Gastrocnemius medialis (tissue), 4 donors: ENCODE measurements around the gene LMNTD2. TPM values are rescaled to one million over a fixed set of nuclear protein-coding genes. Genes with fewer than 3 reads are reported as not detected.

Experiments
- ATAC-seq, 2 donors: fragments of 150-250 bp; one replicate each; pipeline ENCODE4 v1.9.1; 2016
- DNase-seq, 2 donors: peaks; one replicate each; pipeline ENCODE4 v3.0.0-alpha.2; 2019
- H3K27ac ChIP-seq, 4 donors: fragments of 200-600 bp; sonication (generic); 1 replicate in 1 of 4; 2 replicates in 3 of 4; pipeline ENCODE4 v1.5.1; 2016 to 2018; ENCODE audit warnings: mild to moderate bottlenecking in 2 of 4, moderate library complexity in 1 of 4
- H3K27me3 ChIP-seq, 3 donors: fragments of 200-600 bp; sonication (generic) in 2 of 3; 1 replicate in 1 of 3; 2 replicates in 2 of 3; pipeline versions ENCODE4 v1.5.1 to v1.6.0; 2016 to 2019; ENCODE audit warnings: mild to moderate bottlenecking in 1 of 3, moderate library complexity in 1 of 3
- H3K36me3 ChIP-seq, 2 donors: fragments of 200-600 bp; sonication (generic) in 1 of 2; one replicate each; pipeline ENCODE4 v1.5.1; 2017 to 2018
- H3K4me1 ChIP-seq, 2 donors: fragments of 200-600 bp; sonication (generic) in 1 of 2; one replicate each; pipeline ENCODE4 v1.5.1; 2016 to 2017; ENCODE audit warnings: mild to moderate bottlenecking in 2 of 2
- H3K4me3 ChIP-seq, 4 donors: fragments of 200-600 bp; sonication (generic) in 3 of 4; 1 replicate in 1 of 4; 2 replicates in 3 of 4; pipeline ENCODE4 v1.5.1; 2016 to 2019; ENCODE audit warnings: mild to moderate bottlenecking in 2 of 4
- H3K9me3 ChIP-seq, 3 donors: fragments of 200-600 bp; sonication (generic) in 2 of 3; 1 replicate in 1 of 3; 2 replicates in 2 of 3; pipeline ENCODE4 v1.5.1; 2016 to 2019
- POLR2A ChIP-seq, 2 donors: fragments of 450-650 bp; IDR thresholded peaks; one replicate each; pipeline ENCODE4 v1.6.1; 2017; ENCODE audit warnings: antibody characterized with exemption in 2 of 2, mild to moderate bottlenecking in 2 of 2, moderate library complexity in 2 of 2
- in situ Hi-C, 4 donors: fragments of 200-750 bp; cut with MboI; loops; one replicate each; pipeline versions ENCODE4 v1.15.0 to v1.8.0; 2017; ENCODE audit warnings: low sequenced_read_pairs in 4 of 4
- intact Hi-C: fragments of 100-400 bp; cut with DNase I; formaldehyde crosslinking; loops from one replicate; pipeline ENCODE4 v1.15.1; 2023; ENCODE audit warnings: low total_unique reads
- total RNA-seq, 4 donors: library from RNA; depleted of rRNA; stranded (reverse); fragments of >200 nt; gene quantifications; one replicate each; pipeline versions ENCODE4 v1.1.0 to v1.2.3, GENCODE V29; 2016
- TF ChIP-seq, protein P1 (sequence below), 5 experiments: fragments of 450-650 bp in 3 of 5; fragments of 200-600 bp in 2 of 5; sonication (generic) in 2 of 5; IDR thresholded peaks in 4 of 5; conservative IDR thresholded peaks in 1 of 5; 1 replicate in 4 of 5; 2 replicates in 1 of 5; pipeline ENCODE4 v1.5.1; 2016 to 2019; ENCODE audit warnings: antibody characterized with exemption in 5 of 5, mild to moderate bottlenecking in 3 of 5, moderate library complexity in 3 of 5

LMNTD2 gene
- total RNA-seq, 4 donors from 2014 or later: 0.13 to 1.5 TPM; not detected in 2

DNA sequence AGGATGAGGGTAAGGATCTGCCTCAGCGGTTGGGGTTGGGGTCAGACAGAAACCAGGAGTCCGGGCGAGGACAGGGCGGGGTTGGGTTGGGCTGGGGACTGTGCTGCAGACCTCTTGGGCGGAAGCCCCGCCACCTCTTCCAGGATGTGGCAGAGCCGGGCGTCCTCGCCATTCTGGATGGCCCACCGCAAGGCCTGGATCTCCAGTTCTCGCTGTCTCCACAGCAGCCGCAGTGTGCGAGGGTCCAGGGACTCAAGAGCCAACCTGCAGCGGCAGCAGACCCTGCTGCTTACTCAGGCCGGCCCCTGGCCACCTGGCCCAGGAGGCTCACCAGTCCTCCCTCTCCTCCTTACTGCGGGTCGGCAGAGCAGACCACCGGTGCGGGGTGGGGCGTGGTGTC lies 2.0 kb downstream of the LMNTD2 start:
- TF ChIP-seq POLR2A (IDR thresholded peaks at IDR 0.05): no peak
- TF ChIP-seq, protein P1, sequence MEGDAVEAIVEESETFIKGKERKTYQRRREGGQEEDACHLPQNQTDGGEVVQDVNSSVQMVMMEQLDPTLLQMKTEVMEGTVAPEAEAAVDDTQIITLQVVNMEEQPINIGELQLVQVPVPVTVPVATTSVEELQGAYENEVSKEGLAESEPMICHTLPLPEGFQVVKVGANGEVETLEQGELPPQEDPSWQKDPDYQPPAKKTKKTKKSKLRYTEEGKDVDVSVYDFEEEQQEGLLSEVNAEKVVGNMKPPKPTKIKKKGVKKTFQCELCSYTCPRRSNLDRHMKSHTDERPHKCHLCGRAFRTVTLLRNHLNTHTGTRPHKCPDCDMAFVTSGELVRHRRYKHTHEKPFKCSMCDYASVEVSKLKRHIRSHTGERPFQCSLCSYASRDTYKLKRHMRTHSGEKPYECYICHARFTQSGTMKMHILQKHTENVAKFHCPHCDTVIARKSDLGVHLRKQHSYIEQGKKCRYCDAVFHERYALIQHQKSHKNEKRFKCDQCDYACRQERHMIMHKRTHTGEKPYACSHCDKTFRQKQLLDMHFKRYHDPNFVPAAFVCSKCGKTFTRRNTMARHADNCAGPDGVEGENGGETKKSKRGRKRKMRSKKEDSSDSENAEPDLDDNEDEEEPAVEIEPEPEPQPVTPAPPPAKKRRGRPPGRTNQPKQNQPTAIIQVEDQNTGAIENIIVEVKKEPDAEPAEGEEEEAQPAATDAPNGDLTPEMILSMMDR (IDR thresholded peaks at IDR 0.05 in 4 of 5, conservative IDR thresholded peaks at IDR 0.05 in 1 of 5): no peak
- DNase-seq (no peak), ATAC-seq (no peak)
- Histone ChIP-seq H3K27me3 (peaks cover 42 to 45% (median 43%) of the 10 kb centered on the region in 3 donors), H3K4me3 (no peak overlapping the region), H3K27ac (no peak overlapping the region), H3K4me1 (peaks cover 14 to 18% of the 10 kb centered on the region in 2 donors), H3K36me3 (no peaks in the 10 kb centered on the region), H3K9me3 (no peaks in the 10 kb centered on the region)
- in situ Hi-C loops (loop anchor here (25.0 kb wide), 2 partner anchors 154 to 179 kb away; partner anchors contain the start of genes EPS8L2 (in 3 of the 4) and TALDO1 (in 1 of the 4)), intact Hi-C loops (no loop called here)

DNA sequence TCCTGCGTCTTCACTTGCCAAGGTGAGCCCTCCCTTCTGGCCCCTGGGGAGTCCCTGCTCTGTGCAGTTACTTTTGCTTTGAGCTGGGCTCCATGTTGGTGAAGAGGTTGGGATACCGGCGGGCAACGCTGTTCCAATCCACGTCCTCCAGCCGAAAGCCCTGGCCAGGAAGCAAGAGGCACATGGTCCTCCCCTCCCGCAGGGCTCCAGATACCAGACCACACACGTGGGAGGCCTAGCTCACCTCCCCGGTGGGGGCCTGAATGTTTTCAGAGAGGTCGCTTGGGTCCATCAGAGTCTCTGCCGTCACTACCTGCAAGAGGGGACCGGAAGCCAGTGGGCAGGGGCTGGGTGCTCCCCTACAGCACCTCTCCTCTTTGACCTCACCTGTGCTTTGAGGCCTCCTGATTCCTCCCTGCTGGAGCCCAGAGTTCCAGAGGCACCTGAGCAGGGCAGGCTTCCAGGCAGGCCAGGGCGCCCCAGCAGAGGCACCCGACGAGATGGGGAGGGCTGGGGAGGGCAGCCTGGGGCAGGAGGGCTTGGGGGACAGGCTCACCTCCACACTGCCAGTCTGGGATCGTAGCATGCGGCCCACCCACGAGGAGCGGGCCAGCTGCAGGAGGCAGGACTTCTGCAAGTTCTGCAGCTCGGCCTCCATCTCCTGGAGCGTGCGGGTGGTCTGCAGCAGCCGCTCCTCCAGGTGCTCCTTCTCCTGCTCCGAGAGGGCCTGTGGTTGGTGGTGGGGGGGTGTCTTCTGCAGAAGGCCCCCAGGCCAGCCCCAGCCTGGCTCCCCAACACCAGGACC lies 3.0 kb downstream of the LMNTD2 start:
- in situ Hi-C loops (loop anchor here (25.0 kb wide), 2 partner anchors 155 to 180 kb away; partner anchors contain the start of genes EPS8L2 (in 3 of the 4) and TALDO1 (in 1 of the 4)), intact Hi-C loops (no loop called here)
- Histone ChIP-seq H3K27me3 (peaks cover 50 to 54% (median 52%) of the 10 kb centered on the region in 3 donors), H3K36me3 (no peaks in the 10 kb centered on the region), H3K4me3 (no peak overlapping the region), H3K4me1 (peaks cover 14 to 18% of the 10 kb centered on the region in 2 donors), H3K27ac (no peak overlapping the region), H3K9me3 (no peaks in the 10 kb centered on the region)
- ATAC-seq (no peak), DNase-seq (no peak)
- TF ChIP-seq POLR2A (IDR thresholded peaks at IDR 0.05): no peak
- TF ChIP-seq, protein P1 (IDR thresholded peaks at IDR 0.05 in 4 of 5, conservative IDR thresholded peaks at IDR 0.05 in 1 of 5): no peak

DNA sequence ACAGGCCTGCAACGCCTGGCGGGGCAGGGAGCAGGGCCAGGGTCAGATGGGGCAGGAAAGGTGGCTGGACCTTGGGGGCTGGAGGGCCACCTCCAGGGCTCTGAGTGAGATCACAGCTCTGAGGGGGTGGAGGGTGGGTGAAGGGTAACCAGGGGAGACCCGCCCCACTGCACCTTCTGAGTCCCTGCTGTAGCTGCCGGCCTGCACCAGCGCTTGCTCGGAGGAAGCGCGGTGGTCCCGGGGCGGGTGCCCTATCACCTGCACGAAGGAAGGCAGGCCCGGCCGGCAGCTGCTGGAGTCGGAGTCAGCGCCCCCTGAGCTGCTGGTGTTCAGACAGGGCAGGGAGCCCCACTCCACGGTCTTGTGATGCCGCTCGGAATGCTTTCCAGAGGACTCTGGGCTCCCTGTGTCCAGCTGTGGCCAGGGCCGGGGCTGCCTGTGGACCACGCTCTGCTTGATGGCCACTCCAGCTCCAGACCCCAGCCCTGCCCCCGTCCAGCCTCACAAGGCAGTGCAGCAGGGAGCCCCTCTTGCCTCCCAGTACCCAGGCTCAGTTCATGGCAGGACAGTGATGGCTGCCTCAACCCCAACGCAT lies 3.8 kb downstream of the LMNTD2 start:
- intact Hi-C loops: no loop called here
- Histone ChIP-seq H3K27ac (no peak overlapping the region), H3K9me3 (no peaks in the 10 kb centered on the region), H3K4me1 (peaks cover 14 to 18% of the 10 kb centered on the region in 2 donors), H3K36me3 (no peaks in the 10 kb centered on the region), H3K4me3 (no peak overlapping the region), H3K27me3 (peaks cover 50 to 56% (median 53%) of the 10 kb centered on the region in 3 donors)
- DNase-seq (no peak), ATAC-seq (no peak)
- in situ Hi-C loops: loop anchor here (25.0 kb wide), 2 partner anchors 156 to 181 kb away; partner anchors contain the start of genes EPS8L2 (in 3 of the 4) and TALDO1 (in 1 of the 4)
- TF ChIP-seq POLR2A (IDR thresholded peaks at IDR 0.05): no peak
- TF ChIP-seq, protein P1 (IDR thresholded peaks at IDR 0.05 in 4 of 5, conservative IDR thresholded peaks at IDR 0.05 in 1 of 5): no peak

DNA sequence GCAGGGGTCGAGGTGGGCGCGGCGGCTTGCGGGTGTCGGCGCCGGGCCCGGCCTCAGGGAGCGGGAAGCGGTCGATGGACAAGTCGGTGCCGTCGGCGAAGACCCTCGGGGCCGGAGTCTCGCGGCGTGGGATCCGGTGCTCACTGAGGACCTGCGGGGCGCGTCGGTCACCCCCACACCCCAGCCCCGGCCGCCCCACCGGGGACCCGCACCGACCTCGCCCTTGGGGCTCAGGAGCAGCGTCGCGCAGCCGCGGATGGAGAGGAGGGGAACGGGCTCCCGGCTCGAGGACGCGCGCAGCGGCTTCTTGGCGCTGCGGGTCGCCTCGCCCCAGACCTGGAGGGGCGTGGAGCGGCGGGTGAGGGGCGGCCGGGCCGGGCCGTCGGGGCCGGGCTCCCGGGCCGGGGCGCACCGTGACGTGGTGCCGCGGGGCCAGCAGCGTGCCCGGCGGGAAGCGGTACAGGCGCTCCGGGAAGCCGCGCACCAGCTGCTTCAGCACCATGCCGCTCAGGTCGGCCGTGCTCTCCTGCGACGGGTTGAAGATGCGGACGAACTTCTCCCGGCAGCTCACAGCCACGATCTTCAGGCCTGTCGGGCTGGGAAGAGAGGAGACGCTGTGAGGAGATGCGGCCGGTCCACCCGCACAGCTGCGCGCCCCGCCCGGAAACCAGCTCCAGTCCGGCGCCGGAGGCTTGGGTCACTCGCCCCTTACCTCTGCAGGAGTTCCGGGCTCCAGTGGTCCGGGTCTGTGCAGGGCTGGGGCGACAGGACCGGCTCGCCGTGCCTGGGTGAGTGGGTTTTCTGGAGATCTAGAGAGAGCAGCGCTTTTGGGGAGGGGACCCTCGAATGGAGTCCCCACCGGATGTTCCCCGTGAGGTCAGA lies 4.5 kb downstream of the LMNTD2 start:
- Histone ChIP-seq H3K9me3 (no peaks in the 10 kb centered on the region), H3K36me3 (no peaks in the 10 kb centered on the region), H3K27me3 (peaks cover 50 to 56% (median 55%) of the 10 kb centered on the region in 3 donors), H3K4me3 (no peak overlapping the region), H3K4me1 (peaks cover 14 to 15% of the 10 kb centered on the region in 2 donors), H3K27ac (no peak overlapping the region)
- intact Hi-C loops: loop anchor here (1.0 kb wide), 1 partner anchor 167 kb away; no protein-coding TSS in a partner anchor
- ATAC-seq: no peak
- in situ Hi-C loops: loop anchor here (25.0 kb wide), 2 partner anchors 156 to 181 kb away; partner anchors contain the start of genes EPS8L2 (in 3 of the 4) and TALDO1 (in 1 of the 4)
- TF ChIP-seq POLR2A (IDR thresholded peaks at IDR 0.05): no peak
- TF ChIP-seq, protein P1 (IDR thresholded peaks at IDR 0.05 in 4 of 5, conservative IDR thresholded peaks at IDR 0.05 in 1 of 5): no peak
- DNase-seq: no peak
